HG02970 (cell line): Measurements from ENCODE around the gene GRPEL2.
A peak's percentile ranks its signal among the peaks of the same experiment; 100 is the strongest.

Experiments
- ATAC-seq: cut with Tn5 transposase; IDR thresholded peaks from one replicate; pipeline ENCODE4 v1.9.1; 2021; ENCODE audit warnings: mild to moderate bottlenecking, moderate library complexity, moderate number of reproducible peaks; ENCODE audit not compliant: unreplicated experiment, low FRiP score

Gene GRPEL2, protein sequence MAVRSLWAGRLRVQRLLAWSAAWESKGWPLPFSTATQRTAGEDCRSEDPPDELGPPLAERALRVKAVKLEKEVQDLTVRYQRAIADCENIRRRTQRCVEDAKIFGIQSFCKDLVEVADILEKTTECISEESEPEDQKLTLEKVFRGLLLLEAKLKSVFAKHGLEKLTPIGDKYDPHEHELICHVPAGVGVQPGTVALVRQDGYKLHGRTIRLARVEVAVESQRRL

DNA sequence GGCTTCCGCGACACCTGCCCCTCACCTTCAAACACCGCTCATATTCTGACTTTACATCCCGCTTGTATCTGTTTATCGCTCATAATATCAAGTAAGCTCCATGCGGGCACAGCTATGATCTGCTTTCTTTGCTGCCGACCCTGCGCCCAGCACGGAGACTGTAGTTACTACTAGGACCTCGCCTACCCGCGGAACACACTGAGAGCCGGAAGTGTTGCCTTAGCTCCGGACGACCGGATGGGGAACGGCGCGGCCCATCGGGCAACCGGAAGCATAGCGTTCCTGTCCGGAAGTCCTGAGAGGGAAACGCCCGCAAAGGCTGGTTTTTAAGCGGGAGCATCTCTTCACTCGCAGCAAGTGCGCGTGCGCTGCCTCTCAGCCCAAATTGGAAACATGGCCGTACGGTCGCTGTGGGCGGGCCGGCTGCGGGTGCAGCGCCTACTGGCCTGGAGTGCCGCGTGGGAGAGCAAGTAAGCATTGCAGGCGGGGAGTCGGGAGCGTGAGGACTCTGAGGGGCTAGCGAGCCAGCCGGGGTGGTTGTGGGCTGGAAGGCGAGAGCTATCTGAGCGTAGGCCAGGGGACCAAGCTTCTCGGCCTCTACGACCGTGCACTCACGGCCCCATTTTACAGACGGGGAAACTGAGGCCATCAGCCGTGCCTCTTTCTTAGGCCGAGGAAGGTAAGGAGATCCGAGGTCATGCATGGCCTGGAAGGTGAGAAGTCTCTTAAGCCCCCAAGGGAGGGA, at the start of gene GRPEL2:
Gene GRPEL2 (plus strand): TSS at position 353 of the 745 bp plus-strand sequence. CDS start 41 bp downstream, at position 394.
- peak; percentile 97 for ATAC-seq

DNA sequence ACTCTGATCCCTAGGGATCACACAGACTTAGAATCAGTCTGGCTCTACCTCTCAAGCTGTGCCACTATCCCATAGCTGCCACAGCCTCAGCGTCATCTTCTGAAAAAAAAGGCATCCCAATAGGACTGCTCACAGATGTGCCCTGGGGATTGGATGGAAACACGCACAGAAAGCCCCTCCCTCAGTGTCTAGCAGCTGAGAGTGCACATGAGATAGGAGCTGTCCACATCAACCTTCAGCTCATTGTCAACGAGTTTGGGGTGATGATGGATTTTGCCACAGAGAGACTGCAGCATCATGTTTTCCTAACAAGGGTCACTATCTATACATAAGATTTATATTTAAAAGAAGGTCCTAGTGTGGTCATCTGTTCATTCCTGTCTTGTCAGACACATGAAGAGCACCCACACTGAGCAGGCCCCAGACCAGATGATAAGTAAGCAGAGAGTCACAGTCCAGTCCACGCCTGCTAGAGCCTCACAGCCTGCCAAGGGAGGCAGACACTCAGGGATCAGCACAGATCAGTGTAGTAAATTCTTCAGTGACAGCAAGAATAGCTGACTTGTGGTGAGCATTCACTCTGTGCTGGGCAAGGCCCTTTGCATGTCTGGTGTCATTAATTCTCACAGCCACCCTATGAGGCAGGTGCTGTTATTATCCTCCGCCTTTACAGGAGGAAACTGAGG, 47.8 kb upstream of the GRPEL2 start:
- no peak for ATAC-seq

DNA sequence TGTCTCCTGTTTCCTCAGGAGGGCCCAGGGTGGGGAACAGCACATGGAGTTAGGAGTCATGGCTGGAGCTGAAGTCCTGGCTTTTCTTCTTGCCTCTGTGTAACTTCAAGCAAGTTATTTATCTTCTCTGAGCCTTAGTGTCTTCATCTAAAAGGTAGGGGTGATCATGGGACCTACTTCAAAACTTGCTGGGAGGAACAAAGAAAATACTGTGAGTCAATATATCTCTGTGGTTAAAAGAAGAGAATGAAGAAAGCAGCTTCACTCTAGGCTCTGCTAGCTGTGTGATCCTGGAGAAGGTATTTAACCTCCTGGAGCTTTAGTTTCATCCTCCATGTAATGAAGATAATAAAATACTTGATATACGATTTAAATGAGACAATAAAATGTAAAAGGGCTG, 47.1 kb upstream of the GRPEL2 start:
- no peak for ATAC-seq

DNA sequence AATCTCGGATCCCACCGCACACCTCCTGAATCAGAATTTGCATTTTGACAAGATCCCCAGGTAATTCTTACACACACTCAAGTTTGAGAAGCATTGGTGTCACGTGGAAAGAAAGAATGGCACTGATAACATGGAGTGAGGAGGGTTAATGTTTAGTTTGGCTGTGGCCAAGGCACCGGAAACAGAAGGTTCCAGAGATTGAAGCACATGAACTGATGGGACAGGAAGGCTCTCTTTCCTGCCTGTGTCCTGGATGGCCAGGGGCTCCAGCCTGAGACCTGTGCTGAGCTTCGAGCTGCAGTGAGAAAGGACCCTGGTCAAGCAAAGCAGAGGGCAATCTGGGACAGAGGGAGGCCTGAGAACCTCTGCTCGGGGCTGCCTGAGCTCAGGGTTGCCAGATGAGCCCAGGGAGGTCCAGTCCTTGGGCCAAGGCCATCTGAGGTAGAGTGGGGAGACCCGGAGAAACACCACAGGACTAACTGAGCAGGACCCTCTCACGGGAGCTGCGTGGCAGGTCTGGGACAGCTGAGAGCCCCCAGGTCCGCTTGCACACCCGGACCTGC, 46.4 kb upstream of the GRPEL2 start:
- no peak for ATAC-seq

DNA sequence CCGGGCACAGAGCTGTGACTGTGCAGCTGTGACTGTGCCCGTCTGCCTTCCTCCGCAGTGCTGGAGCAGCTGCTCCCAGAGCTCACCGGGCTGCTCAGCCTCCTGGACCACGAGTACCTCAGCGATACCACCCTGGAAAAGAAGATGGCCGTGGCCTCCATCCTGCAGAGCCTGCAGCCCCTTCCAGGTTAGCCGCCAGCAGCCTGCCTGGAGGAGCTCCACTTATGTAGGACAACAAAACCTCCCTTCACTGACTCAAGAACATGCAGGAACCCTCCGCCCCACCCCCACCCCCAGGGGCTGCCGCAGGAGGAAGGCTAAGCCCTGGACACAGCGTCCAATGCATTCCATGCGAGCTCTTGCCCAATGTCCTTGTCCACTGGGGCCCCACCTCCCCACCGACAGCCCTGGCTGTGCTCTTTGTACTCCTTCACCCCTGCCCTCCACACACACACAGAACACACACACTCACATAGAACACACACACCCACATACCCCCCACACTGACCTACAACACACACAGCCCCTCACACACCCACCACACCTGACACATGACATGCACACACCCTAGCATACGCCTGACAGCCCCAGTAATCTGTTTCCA, 45.7 kb upstream of the GRPEL2 start:
- no peak for ATAC-seq

DNA sequence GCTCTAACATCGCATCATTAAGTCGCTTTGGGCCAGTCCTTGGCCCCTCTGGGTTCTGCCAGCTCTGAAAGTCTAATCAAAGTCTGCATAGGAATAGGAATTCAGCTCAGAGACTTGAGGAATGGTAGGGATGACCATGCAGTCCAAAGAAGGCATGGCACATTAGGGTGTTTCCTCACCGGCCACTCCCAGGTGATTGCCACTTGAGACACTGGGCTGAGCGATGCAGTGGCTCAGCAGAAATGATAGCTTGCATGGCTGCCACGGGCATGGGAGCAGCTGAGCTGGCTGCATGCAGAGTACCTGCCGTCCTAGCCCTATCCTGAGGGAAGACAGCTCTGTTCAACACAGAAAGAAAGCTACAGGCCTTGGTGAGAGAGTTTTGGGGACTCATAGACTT, 44.9 kb upstream of the GRPEL2 start:
- no peak for ATAC-seq

DNA sequence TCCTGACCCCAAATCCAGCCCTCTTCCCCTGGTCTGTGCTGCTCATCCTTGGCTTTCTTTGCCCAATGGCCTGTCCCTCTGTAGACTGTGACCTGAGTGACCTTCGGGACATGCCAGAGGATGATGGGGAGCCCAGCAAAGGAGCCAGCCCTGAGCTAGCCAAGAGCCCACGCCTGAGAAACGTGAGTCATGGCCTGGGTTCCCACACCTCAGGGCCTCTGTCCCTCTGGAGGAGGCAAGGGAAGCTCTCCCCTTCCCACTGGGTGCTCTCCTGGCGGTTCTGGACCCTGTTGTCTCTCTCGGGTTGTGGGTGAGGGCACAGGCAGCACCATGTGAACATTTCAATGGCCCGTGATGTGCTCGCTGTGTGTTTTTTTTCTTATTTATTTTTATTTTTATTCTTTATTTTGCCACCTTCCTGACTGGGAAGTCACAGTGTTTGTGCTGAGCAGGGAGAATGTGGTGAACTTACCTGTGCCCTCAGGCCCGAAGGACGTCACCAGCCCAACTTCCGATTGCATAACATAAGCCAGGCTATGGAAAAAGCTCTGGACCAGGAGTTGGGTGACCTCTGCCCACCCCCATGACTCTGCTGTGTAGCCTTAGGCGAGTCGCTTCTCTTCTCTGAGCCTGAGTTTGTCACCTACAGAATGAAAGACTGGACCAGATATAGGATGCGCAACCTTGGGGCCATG, 44.1 kb upstream of the GRPEL2 start:
- no peak for ATAC-seq

DNA sequence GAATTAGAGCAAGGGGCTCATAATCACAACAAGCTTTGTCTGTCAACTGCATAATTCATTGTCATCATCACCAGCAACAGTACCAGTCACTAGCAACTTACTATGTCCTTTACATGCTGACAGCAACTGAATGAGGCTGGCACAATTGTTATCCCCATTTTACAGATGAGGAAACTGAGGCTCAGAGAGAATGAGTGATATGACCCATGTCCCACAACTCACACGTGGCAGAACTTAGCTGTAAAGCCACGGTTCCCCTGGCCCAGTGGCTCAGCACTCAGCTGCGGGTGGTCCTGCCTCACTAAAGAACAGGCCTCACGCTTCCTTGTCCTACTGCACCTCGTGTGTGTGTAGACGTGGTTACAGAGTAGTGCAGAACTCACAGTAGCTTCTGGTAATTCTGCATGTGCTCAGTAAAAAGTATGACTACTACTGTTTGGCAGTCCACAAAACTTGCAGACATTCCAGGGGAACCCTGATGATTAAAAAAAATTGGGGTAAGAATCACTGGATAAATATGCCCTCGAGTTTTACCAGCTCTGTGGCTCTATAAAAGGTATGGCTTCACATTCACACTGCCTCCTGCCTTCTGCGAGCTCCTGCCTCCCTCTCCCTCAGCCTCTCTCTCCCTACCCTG, 43.4 kb upstream of the GRPEL2 start:
- no peak for ATAC-seq

DNA sequence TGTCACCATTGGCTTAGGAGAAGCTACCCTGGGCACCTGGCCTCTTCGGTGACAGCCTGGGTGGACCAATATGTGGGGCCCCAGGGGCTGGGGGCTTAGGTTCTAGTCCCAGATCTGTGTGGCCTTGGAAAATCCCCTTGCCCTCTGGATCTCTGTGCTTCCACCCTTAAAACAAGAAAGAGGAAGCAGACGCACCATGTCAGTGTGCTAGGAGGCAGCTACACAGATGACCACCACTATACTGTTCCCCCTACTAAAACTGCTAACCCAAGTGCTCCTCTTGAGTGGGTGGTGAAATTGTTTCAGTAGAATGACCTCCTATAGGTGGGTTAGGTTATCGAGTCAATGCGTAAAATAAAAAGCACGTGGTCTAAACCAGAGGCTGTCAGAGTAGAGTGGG, 42.7 kb upstream of the GRPEL2 start:
- no peak for ATAC-seq

DNA sequence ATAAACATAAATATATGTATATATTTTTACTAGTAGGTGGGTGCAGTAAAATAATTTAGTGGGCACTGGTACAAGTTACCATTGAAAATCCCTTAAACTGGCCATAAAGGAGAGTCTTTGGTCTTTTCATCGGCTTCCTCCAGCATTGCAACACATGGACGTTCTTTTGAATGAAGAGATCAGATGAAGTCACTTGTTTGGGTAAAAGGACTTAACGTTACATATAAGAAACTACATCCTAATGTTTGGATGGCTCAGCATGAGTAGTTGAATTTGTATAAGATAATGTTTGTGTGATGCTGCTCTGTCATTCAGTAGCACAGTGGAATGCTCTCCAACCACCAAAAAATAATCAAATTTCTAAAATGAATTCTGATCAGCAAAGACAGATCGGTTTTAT, 42.1 kb upstream of the GRPEL2 start:
- ATAC-seq: no peak

DNA sequence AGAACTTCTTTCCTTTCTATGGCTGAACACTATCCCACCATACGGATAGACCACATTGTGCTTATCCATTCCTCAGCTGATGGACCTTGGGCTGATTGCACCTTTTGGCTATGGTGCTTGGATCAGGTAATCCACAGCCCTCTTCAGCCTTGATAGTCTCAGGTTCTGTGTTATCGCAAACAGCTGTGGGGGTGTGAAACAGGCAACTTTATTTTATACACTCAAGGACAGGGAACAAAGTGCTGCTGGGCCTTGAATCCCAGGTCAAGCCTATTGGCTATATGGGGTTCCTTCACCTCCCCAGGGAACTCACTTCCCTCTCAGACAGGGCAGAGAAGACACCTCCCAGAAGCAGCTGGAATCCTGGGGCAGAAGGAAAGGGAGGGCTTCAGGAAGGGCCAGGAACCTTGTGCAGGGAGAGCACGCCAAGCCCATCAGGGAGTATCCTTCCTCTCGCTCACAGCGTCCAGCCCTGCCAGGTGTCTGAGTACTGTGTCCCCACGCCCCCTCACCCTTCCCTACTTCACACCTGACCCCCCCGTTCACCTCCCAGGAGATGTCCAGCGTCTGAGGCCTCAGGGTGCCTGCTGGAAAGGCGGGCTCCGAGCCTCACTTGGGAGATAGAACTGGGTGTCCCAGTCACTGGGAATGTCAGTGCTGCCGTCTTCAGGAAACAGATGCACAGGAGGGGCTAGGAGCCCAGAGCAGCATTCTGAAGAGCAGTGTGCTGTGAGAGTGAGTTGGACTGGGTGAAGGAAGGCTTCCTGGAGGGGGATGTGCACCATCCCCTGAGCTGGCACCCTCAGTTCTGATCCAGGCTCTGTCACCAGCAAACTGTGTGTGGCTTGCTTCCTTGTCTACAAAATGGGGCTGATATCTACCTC, 40.9 kb upstream of the GRPEL2 start:
- no peak for ATAC-seq

DNA sequence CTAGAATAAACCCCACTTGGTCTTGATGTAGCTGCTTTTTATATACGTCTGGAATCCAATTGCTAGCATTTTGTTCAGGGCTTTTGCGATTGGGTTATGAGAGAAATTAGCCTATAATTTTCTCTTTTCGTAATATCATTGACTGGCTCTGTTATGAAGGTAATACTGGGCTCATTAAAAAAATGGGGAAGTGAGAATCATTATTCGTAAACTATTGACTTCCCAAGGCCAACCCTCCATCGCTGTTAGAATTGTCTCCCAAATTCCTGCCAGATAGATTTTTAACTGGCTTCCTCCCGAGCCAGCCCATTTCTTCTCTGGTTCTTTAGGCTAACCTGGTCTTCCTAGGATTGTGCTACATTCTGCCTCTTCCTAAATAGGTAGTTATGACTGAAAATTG, 35.9 kb upstream of the GRPEL2 start:
- ATAC-seq: no peak

DNA sequence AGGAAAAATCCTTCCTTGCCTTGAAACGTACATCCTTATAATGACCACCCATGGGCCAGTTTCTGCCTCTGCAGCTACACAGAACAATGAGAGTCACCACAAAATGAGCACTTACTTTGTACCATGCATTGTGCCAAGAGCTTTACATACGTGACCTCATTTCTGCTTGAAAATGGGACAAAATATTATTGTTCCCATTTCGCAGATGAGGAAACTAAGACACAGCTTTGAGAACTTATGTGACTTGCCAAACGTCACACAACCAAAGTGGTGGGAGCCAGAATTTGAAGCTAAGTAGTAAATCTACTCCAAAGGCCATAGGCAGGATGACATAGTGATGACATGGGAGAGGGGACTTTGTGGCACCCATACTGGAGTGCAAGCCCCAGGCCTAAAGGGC, 34.8 kb upstream of the GRPEL2 start:
- ATAC-seq: no peak

DNA sequence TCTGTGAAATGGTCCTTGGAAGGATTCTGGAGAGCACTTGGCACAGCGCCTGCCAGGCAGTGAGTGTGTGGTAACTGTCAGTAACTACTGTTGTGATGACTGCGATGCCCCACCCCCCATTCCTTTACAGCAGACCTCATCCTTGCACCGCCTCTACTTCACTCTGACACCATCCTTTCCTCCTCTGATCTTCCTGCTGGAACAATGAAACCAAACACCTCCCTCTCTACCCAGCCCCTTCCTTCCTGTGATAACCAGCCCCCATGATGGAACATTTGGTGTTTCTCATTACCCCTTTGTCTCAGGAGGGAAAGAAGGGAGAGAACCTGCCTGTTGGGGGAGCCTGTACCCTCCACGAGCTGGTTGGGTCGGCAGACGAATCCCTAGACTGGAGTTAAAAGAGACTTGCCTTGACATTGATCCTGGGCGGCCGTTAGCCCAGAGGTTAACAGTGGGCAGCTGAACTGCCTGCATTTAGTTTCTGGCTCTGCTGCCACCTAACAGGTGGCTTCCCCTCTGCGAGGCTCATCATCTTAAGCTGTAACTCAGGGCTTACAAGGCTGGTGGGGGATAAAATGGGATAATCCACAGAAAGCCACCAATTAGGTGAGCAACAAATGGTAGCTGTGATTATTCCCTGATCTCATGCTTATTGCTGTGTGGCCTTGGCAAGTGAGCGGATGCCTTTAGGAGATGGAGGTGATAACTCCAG, 34.2 kb upstream of the GRPEL2 start:
- ATAC-seq: no peak

DNA sequence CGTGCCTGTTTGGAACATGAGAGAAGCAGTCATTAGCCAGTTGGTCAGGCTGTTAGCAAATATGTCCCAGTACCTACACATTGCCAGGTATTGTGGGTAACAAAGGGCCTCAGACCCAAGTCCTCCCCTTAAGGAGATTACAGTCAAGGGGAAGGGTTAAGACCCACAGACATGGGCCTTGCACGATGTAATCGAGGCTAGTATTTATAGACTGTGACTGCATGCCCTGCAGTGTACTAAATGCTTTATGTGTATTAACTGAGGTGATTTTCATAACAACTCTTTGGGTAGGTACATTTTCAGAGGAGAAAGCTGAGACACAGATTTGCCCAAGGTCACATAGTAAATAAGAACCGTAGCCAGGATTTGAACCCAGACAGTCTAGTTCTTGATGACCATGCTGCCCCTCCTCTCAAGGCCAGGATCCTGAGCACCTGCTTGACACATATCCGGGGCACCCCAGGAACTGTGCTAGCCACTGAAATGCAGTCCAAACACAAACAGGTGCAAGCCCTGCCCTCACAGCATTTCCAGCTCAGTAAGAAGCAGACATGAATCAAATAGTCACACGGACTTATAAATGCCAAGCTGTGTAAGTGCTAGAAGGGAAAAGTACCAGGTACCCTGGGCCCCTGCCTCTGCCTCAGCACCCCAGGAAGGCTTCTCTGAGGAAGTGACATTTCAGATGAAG, 32.0 kb upstream of the GRPEL2 start:
- ATAC-seq: no peak

DNA sequence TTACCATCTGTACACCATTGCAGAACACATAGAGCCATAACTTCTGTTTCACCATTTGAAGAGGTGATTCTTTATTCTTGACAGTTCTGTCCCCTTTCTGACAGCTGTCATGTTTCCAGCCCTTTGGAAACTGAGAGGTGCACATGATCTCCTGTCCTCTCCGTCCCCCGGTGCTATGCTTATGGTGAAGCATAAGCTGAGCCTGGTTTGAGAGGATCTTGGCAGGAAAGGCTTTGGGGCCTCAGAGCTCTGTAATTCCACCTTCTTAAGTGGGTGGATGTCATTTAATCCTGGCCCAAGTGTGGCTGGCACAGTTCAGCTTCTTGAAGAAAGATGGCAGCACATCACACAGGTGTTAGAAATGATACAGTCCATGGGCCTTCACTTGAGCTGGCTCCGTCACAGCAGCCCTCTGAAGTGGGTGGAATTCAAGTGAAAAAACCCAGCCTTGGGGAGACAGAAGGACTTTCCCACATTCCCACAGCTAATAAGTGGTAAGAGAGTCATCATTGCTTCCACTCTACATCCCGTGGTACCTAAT, 30.7 kb upstream of the GRPEL2 start:
- no peak for ATAC-seq

DNA sequence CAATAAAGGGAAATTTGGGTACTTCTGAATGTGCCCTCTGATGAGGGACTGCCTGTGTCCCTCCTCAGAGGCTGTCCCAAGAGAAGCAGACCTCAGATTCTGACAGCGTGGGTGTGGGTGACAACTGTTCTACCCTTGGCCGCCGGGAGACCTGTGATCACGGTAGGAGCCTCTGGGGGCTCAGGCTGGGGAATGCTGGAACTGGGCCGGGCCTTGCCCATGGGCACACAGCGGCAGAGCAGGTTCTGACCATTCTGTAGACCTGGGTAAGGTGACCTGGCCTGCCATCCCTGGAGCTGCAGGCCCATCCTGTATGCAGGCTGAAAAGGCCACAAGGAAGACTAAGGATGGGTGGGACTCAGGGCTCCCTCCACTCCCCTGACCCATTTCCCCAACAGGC, 29.5 kb upstream of the GRPEL2 start:
- ATAC-seq: no peak
